IMR-90 (cell line): Measurements from ENCODE around the gene TBC1D1. TPM values are rescaled to one million over a fixed set of nuclear protein-coding genes. Genes with fewer than 3 reads are reported as not detected.

ENCODE experiments used
- ATAC-seq: fragments of 200-7000 bp; cut with Tn5 transposase; 2 replicates; pipeline ENCODE4 v1.9.1; 2020; ENCODE audit warnings: low read depth, mild to moderate bottlenecking, moderate library complexity
- BruUV-seq: library from RNA; stranded (reverse); fragments of 400-500 nt; replicated peaks from 2 replicates; lab custom pipeline; 2021; lab: Mats Ljungman, UMichigan
- CTCF ChIA-PET: fragments of 300-600 bp; formaldehyde crosslinking; extraction: SDS; loops from one replicate; lab custom pipeline; 2021; ENCODE audit warnings: antibody characterized with exemption; lab: Yijun Ruan, JAX
- POLR2A ChIA-PET: fragments of 300-600 bp; sonication (Branson Sonifier 250); formaldehyde crosslinking; loops from one replicate; lab custom pipeline; 2022; ENCODE audit warnings: antibody characterized with exemption; ENCODE audit not compliant: unreplicated experiment; lab: Charles Lee
- DNase-seq: peaks from one replicate; pipeline ENCODE4 v3.0.0; 2013
- H2AFZ ChIP-seq: replicated peaks from 2 replicates; pipeline ENCODE3; 2013; ENCODE audit warnings: low read length, mild to moderate bottlenecking; ENCODE audit not compliant: poor library complexity
- H2AK5ac ChIP-seq: 2 replicates; pipeline ENCODE4 v1.6.1; 2013; ENCODE audit warnings: low read depth, low read length, inconsistent platforms
- H2AK9ac ChIP-seq: replicated peaks from 2 replicates; pipeline ENCODE3; 2013; ENCODE audit warnings: mild to moderate bottlenecking, low read depth, low read length, moderate library complexity; ENCODE audit not compliant: poor library complexity
- H2BK120ac ChIP-seq: 2 replicates; pipeline ENCODE4 v1.6.1; 2013; ENCODE audit warnings: low read depth, low read length, inconsistent platforms
- H2BK15ac ChIP-seq: 3 replicates; pipeline ENCODE4 v1.6.1; 2013; ENCODE audit warnings: low read depth, low read length, inconsistent platforms
- H2BK20ac ChIP-seq: 2 replicates; pipeline ENCODE4 v1.6.1; 2013; ENCODE audit warnings: low read depth, mild to moderate bottlenecking, inconsistent platforms, low read length, moderate library complexity
- H2BK5ac ChIP-seq: 2 replicates; pipeline ENCODE4 v1.6.1; 2013; ENCODE audit warnings: mild to moderate bottlenecking, low read depth, low read length, inconsistent platforms; ENCODE audit not compliant: poor library complexity, severe bottlenecking
- H3K14ac ChIP-seq: replicated peaks from 2 replicates; pipeline ENCODE4 v1.6.1; 2013; ENCODE audit warnings: low read depth, low read length, inconsistent platforms
- H3K18ac ChIP-seq: 2 replicates; pipeline ENCODE4 v1.6.1; 2013; ENCODE audit warnings: low read depth, low read length, control low read depth
- H3K23ac ChIP-seq: 2 replicates; pipeline ENCODE4 v1.6.1; 2013; ENCODE audit warnings: low read depth, low read length, inconsistent platforms
- H3K27ac ChIP-seq: 2 replicates; pipeline ENCODE4 v1.5.1; 2013; ENCODE audit warnings: mild to moderate bottlenecking, control low read depth, low read length; ENCODE audit not compliant: insufficient read depth
- H3K27me3 ChIP-seq: 2 replicates; pipeline ENCODE4 v1.6.1; 2013; ENCODE audit warnings: low read length; ENCODE audit not compliant: control insufficient read depth, insufficient read depth
- H3K36me3 ChIP-seq: 2 replicates; pipeline ENCODE4 v1.6.1; 2013; ENCODE audit warnings: low read length, mixed read lengths; ENCODE audit not compliant: control insufficient read depth, insufficient read depth
- H3K4ac ChIP-seq: 2 replicates; pipeline ENCODE4 v1.6.1; 2013; ENCODE audit warnings: low read depth, low read length, inconsistent platforms
- H3K4me1 ChIP-seq: 2 replicates; pipeline ENCODE4 v1.6.1; 2013; ENCODE audit warnings: low read length, mixed read lengths; ENCODE audit not compliant: control insufficient read depth, insufficient read depth
- H3K4me2 ChIP-seq: 2 replicates; pipeline ENCODE4 v1.6.1; 2013; ENCODE audit warnings: low read depth, mild to moderate bottlenecking, control low read depth, low read length, moderate library complexity
- H3K4me3 ChIP-seq: 2 replicates; pipeline ENCODE4 v1.5.1; 2013; ENCODE audit warnings: low read depth, mild to moderate bottlenecking, control low read depth, low read length, moderate library complexity; ENCODE audit not compliant: insufficient read depth
- H3K56ac ChIP-seq: 2 replicates; pipeline ENCODE4 v1.6.1; 2013; ENCODE audit warnings: low read length, inconsistent platforms; ENCODE audit not compliant: insufficient read depth; ENCODE audit errors: extremely low read depth
- H3K79me1 ChIP-seq, 2 experiments: 2 replicates each; pipeline ENCODE4 v1.6.1; 2013; ENCODE audit warnings: low read length in 2 of 2, inconsistent platforms in 1 of 2, low read depth in 1 of 2
- H3K9ac ChIP-seq: 2 replicates; pipeline ENCODE4 v1.6.1; 2013; ENCODE audit warnings: low read depth, low read length, control low read depth
- H3K9me1 ChIP-seq: 2 replicates; pipeline ENCODE4 v1.6.1; 2013; ENCODE audit warnings: low read length, inconsistent platforms; ENCODE audit not compliant: insufficient read depth
- H3K9me3 ChIP-seq: 2 replicates; pipeline ENCODE4 v1.6.1; 2013; ENCODE audit warnings: low read length; ENCODE audit not compliant: control insufficient read depth, insufficient read depth
- H4K20me1 ChIP-seq: 2 replicates; pipeline ENCODE4 v1.6.1; 2013; ENCODE audit warnings: low read length, inconsistent platforms; ENCODE audit not compliant: insufficient read depth
- H4K5ac ChIP-seq: 2 replicates; pipeline ENCODE4 v1.6.1; 2013; ENCODE audit warnings: mild to moderate bottlenecking, low read depth, low read length, control low read depth
- H4K8ac ChIP-seq, 2 experiments: 2 replicates each; pipeline ENCODE4 v1.6.1; 2013; ENCODE audit warnings: low read depth in 2 of 2, low read length in 2 of 2, control low read depth in 1 of 2, inconsistent platforms in 1 of 2
- H4K91ac ChIP-seq: 2 replicates; pipeline ENCODE4 v1.6.1; 2013; ENCODE audit warnings: low read depth, low read length, inconsistent platforms; ENCODE audit not compliant: insufficient read depth
- RFX5 ChIP-seq: IDR thresholded peaks from 2 replicates; pipeline ENCODE4 v1.8.0; 2012; ENCODE audit warnings: low read depth, mild to moderate bottlenecking, low read length, moderate library complexity
- WGBS, 2 experiments: methylation state at CpG; one replicate each; pipeline versions ENCODE4 v1.1.5 to v1.1.7; 2013; ENCODE audit warnings: missing lambda C conversion rate in 2 of 2; ENCODE audit not compliant: insufficient read length in 1 of 2; ENCODE audit errors: extremely low coverage in 2 of 2; 5-methylcytosine and 5-hydroxymethylcytosine counted together
- dilution Hi-C: fragments of 300-500 bp; cut with HindIII; formaldehyde crosslinking; loops from one replicate; pipeline ENCODE4 v1.14.3; 2018; ENCODE audit warnings: low sequenced_read_pairs; ENCODE audit not compliant: unreplicated experiment
- in situ Hi-C: fragments of 300-500 bp; cut with MboI; formaldehyde crosslinking; loops from 3 replicates; pipeline ENCODE4 v1.14.3; 2019; ENCODE audit warnings: low sequenced_read_pairs, inconsistent platforms, mixed read lengths
- intact Hi-C: fragments of 100-400 bp; cut with micrococcal nuclease; formaldehyde crosslinking; loops from 2 replicates; pipeline ENCODE4 v1.10.0; 2022
- polyA plus RNA-seq, 3 experiments: library from polyadenylated mRNA; depleted of rRNA; stranded (reverse); fragments of >200 nt; gene quantifications; 2 replicates each; pipeline ENCODE4 v1.2.3, GENCODE V29; 2012; ENCODE audit warnings: low replicate concordance in 1 of 3
- total RNA-seq: library from RNA; depleted of rRNA; stranded (reverse); fragments of >200 nt; gene quantifications from 2 replicates; pipeline ENCODE4 v1.2.3, GENCODE V29; 2012

The TBC1D1 gene
- total and polyA plus RNA-seq, 2 of the 4 experiments (the other 2 are of a cell fraction): 42.4 to 104 TPM

- dilution Hi-C loops: no loop called here
- H3K79me1 ChIP-seq: peaks cover 0 to 23% of the 10 kb centered on the region in 2 experiments; a peak in 2 of 4 replicates
- BruUV-seq: no TSS peak
- H4K20me1 ChIP-seq: no peaks in the 10 kb centered on the region
- no peak overlapping the region for H3K23ac ChIP-seq
- no peak overlapping the region for H3K56ac ChIP-seq
- H3K4ac ChIP-seq: peak overlapping the region; percentile 18; the same call in 1 of the 2 replicates
- peak; percentile 87 for DNase-seq
- H3K27ac ChIP-seq: no peak overlapping the region
- ChIA-PET POLR2A (no interaction called here), CTCF (interaction anchor here (0.7 to 0.9 kb wide), 2 partner anchors 15 to 568 kb away, joined by 3 to 4 read pairs; no protein-coding TSS in a partner anchor)
- H4K8ac ChIP-seq: peak overlapping the region in 1 of 2 experiments; percentile 20; a peak in 2 of 4 replicates
- peak overlapping the region; percentile 6; the same call in 1 of the 2 replicates for H4K5ac ChIP-seq
- H3K18ac ChIP-seq: no peak overlapping the region; the same call in 1 of the 2 replicates
- H3K4me2 ChIP-seq: no peak overlapping the region
- peak overlapping the region; percentile 68 for H2BK120ac ChIP-seq
- H3K14ac ChIP-seq: no peak overlapping the region
- H2AFZ ChIP-seq: no peak overlapping the region
- H4K91ac ChIP-seq: peak overlapping the region; percentile 58
- intact Hi-C loops: no loop called here
- no peak overlapping the region for H2BK20ac ChIP-seq
- no peak for TF ChIP-seq RFX5
- no peak overlapping the region; the same call in 1 of the 2 replicates for H2AK5ac ChIP-seq
- no peak overlapping the region for H2AK9ac ChIP-seq
- 40% methylated on average over 2 of the region's 4 CpGs; no CpG with 5 or more reads in 1 of the 2 experiments for WGBS, 2 experiments
- no peaks in the 10 kb centered on the region for H3K27me3 ChIP-seq
- H3K4me1 ChIP-seq: peaks cover 27% of the 10 kb centered on the region
- in situ Hi-C loops: no loop called here
- no peaks in the 10 kb centered on the region for H3K36me3 ChIP-seq
- H3K9me3 ChIP-seq: no peaks in the 10 kb centered on the region
- no peak overlapping the region; the same call in 2 of the 3 replicates for H2BK15ac ChIP-seq
- no peak overlapping the region for H3K4me3 ChIP-seq
- H2BK5ac ChIP-seq: peak overlapping the region; percentile 79
- no peak overlapping the region for H3K9ac ChIP-seq
- peaks cover 24% of the 10 kb centered on the region for H3K9me1 ChIP-seq
- peak; percentile 67 for ATAC-seq
These were observed 210.7 kb downstream of the TBC1D1 start for GRCh38 chr4:38101563-38101962.
